ENCODE measurements around the gene KNDC1. TPM values are rescaled to one million over a fixed set of nuclear protein-coding genes. Genes with fewer than 3 reads are reported as not detected.
"Not testable (repeated sequence)": the region's sequence is repeated elsewhere in the genome, so short reads cannot be mapped to it uniquely, and the experiment has no call there.

Gene KNDC1
- total and polyA plus RNA-seq, 12 donors = 1.0 to 93.4 (median 39.0) TPM

DNA sequence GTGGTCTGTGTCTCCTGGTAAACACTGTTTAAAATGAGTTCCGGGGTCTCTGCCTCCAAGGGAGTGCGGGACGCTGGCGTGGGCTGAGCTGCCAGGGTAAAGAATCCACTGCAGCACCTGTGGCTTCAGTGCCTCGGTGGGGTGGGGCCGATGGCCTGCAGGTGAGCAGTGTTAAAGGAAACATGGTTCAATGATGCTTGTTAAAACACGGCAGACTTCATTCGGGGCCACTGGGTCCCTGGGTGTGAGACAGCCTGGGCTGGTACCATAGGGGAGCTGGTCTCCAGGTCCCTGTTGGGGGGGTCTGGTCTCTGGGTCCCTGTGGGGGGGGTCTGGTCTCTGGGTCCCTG, 24.9 kb upstream of the KNDC1 start:
- no peaks in the 10 kb centered on the region for H3K9me3 ChIP-seq (replicated peaks in 1 of 3)
- WGBS, 4 donors = 71 to 82% (median 77%) methylated on average over 6 to 8 of the region's 8 CpGs
- H3K27ac ChIP-seq = no peak overlapping the region
- H3K27me3 ChIP-seq = no peaks in the 10 kb centered on the region
- no peak overlapping the region for H3K4me3 ChIP-seq
- H3K36me3 ChIP-seq (replicated peaks in 1 of 2) = no peaks in the 10 kb centered on the region
- intact Hi-C loops (cut with DNase I) = no loop called here
- no peaks in the 10 kb centered on the region for H3K4me1 ChIP-seq (replicated peaks in 1 of 2)
- DNase-seq = peak in 1 of 7 donors; percentile 5
- TF ChIP-seq CTCF (IDR thresholded peaks at IDR 0.05) = no peak
- no peak for TF ChIP-seq POLR2A (IDR thresholded peaks at IDR 0.05)

DNA sequence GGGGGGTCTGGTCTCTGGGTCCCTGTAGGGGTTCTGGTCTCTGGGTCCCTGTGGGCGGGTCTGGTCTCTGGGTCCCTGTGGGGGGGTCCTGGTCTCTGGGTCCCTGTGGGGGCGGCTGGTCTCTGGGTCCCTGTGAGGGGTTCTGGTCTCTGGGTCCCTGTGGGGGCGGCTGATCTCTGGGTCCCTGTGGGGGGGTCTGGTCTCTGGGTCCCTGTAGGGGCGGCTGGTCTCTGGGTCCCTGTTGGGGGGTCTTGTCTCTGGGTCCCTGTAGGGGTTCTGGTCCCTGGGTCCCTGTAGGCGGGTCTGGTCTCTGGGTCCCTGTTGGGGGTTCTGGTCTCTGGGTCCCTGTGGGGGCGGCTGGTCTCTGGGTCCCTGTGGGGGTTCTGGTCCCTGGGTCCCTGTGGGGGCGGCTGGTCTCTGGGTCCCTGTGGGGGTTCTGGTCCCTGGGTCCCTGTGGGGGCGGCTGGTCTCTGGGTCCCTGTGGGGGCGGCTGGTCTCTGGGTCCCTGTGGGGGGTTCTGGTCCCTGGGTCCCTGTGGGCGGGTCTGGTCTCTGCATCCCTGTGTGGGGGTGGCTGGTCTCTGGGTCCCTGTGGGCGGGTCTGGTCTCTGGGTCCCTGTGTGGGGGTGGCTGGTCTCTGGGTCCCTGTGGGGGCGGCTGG, 22.4 kb upstream of the KNDC1 start:
- H3K4me1 ChIP-seq (replicated peaks in 1 of 2); H3K4me3 ChIP-seq; DNase-seq; intact Hi-C loops (cut with DNase I); H3K27ac ChIP-seq; H3K36me3 ChIP-seq (replicated peaks in 1 of 2); H3K9me3 ChIP-seq (replicated peaks in 1 of 3): not testable (repeated sequence)
- WGBS, 4 donors = 69 to 90% (median 87%) methylated on average over 3 to 12 of the region's 12 CpGs; no CpG with 5 or more reads in 1 of the 4 donors
- H3K27me3 ChIP-seq = peaks cover 12% of the 10 kb centered on the region

DNA sequence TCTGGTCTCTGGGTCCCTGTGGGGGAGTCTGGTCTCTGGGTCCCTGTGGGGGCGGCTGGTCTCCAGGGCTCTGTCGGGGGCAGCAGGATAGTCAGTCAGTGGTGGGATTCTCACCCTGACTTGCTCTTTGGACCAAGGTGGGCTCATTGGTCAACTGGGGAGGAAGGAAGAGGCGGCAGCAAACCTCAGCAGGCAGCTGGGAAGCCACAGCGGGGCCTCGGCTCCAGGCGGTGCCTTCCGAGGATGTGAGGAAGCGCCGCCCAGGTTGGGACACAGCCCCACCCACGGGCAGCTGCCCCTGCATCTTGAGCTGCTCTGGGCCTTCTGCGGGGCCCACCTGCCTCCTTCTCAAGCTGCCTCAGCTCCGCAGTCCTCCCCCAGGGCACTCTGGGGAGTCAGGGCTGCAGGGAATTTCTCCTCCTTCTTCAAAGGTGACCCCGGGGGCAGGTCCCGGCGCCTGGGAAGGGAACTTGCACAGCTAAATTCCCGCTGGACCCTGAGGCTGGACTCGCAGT, 20.4 kb upstream of the KNDC1 start:
- intact Hi-C loops (cut with DNase I) = loop anchor here in 1 of 2 donors (10.0 kb wide), 1 partner anchor 175 kb away; no protein-coding TSS in a partner anchor
- no peak overlapping the region for H3K4me3 ChIP-seq
- H3K27ac ChIP-seq = no peak overlapping the region
- 30 to 55% (median 46%) methylated on average over 2 to 17 of the region's 17 CpGs for WGBS, 4 donors
- TF ChIP-seq CTCF (IDR thresholded peaks at IDR 0.05) (no peak), POLR2A (IDR thresholded peaks at IDR 0.05) (no peak)
- peaks cover 12% of the 10 kb centered on the region for H3K27me3 ChIP-seq
- peaks cover 5 to 10% of the 10 kb centered on the region in 2 donors for H3K4me1 ChIP-seq (replicated peaks in 1 of 2)
- DNase-seq = peak in 1 of 7 donors; percentile 8
- no peaks in the 10 kb centered on the region for H3K36me3 ChIP-seq (replicated peaks in 1 of 2)
- no peaks in the 10 kb centered on the region for H3K9me3 ChIP-seq (replicated peaks in 1 of 3)

DNA sequence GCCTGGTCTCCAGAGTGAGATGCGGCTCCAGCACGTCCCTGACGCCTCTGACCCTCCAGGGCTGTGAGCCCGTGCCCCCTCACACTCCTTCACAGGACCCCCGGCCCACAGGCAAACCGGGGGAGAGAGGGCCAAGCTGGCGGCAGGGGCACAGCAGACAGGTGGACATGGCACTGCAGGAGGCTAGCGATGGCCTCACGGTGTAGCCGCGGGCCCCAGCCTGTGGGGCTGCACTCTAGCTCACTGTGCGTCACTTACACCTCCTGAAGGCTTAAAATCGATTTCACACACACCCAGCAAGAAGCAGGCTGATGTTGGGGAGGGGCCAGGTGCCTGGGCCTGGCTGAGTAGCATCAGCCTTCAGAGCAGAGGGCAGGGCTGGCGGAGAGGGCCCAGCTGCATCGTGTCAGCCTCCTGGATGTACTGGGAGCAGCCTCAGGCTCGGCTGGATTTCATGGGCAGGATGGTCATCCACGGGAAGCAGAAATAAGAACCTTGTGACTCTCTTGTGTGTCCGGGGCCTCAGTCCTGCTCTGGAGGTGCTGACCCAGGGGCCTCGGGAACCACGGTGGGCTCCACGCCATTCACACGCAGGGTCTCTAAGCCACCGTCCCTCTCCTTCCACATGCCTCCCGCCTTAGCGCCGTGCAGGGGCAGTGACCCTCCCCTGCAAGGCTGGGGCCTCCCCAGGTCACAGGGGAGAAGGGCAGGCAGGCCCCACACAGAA, 19.4 kb upstream of the KNDC1 start:
- Histone ChIP-seq H3K9me3 (replicated peaks in 1 of 3) (no peaks in the 10 kb centered on the region), H3K4me1 (replicated peaks in 1 of 2) (peaks cover 7 to 16% of the 10 kb centered on the region in 2 donors), H3K36me3 (replicated peaks in 1 of 2) (no peaks in the 10 kb centered on the region), H3K27me3 (peaks cover 12% of the 10 kb centered on the region), H3K27ac (no peak overlapping the region), H3K4me3 (no peak overlapping the region)
- 59 to 80% (median 74%) methylated on average over 13 to 26 of the region's 26 CpGs for WGBS, 4 donors
- TF ChIP-seq POLR2A (IDR thresholded peaks at IDR 0.05) (no peak), CTCF (IDR thresholded peaks at IDR 0.05) (no peak)
- peak in 3 of 7 donors; percentile 10 to 46 (median 11) for DNase-seq
- intact Hi-C loops (cut with DNase I) = loop anchor here in 1 of 2 donors (10.0 kb wide), 1 partner anchor 174 kb away; no protein-coding TSS in a partner anchor

Data from adrenal gland (tissue), 12 donors.